Sigmoid colon (tissue), 4 donors: ENCODE data around the gene ABLIM2.

Experiments used
- CTCF ChIP-seq, 4 experiments: fragments of 450-650 bp in 3 of 4; fragments of 200-600 bp in 1 of 4; IDR thresholded peaks; one replicate each; pipeline ENCODE4 v1.5.1; 2016 to 2019; ENCODE audit warnings: antibody characterized with exemption in 4 of 4, mild to moderate bottlenecking in 3 of 4, moderate library complexity in 2 of 4
- EP300 ChIP-seq, 4 donors: sonication (generic); formaldehyde crosslinking; IDR thresholded peaks; one replicate each; pipeline ENCODE4 v1.6.1; 2017; ENCODE audit warnings: antibody characterized with exemption in 4 of 4
- POLR2A ChIP-seq, 2 donors: fragments of 450-650 bp; IDR thresholded peaks; one replicate each; pipeline ENCODE4 v1.6.1; 2016; ENCODE audit warnings: antibody characterized with exemption in 2 of 2, mild to moderate bottlenecking in 2 of 2, moderate library complexity in 2 of 2
- POLR2AphosphoS5 ChIP-seq, 4 donors: sonication (generic); formaldehyde crosslinking; IDR thresholded peaks; one replicate each; pipeline ENCODE4 v1.6.1; 2017; ENCODE audit warnings: antibody characterized with exemption in 4 of 4

GRCh38 chr4:7932287-7932686 lies 226.3 kb downstream of the ABLIM2 start:
- TF ChIP-seq EP300 (IDR thresholded peaks at IDR 0.05) (no peak), CTCF (IDR thresholded peaks at IDR 0.05) (no peak), POLR2AphosphoS5 (IDR thresholded peaks at IDR 0.05) (no peak), POLR2A (IDR thresholded peaks at IDR 0.05) (no peak)
